Neuronal stem cell (in vitro differentiated cells): ENCODE measurements around the gene TIMP3.

Experiments used
- DNase-seq: peaks from one replicate; pipeline ENCODE4 v3.0.0-alpha.2; 2013; ENCODE audit warnings: low spot score
- H2AFZ ChIP-seq: one replicate; pipeline ENCODE4 v1.6.1; 2013; ENCODE audit warnings: mild to moderate bottlenecking, low read length, inconsistent platforms
- H2AK5ac ChIP-seq: 2 replicates; pipeline ENCODE4 v1.6.1; 2013; ENCODE audit warnings: low read depth, mild to moderate bottlenecking, inconsistent platforms, low read length, moderate library complexity, mixed read lengths
- H2BK120ac ChIP-seq: 2 replicates; pipeline ENCODE4 v1.6.1; 2013; ENCODE audit warnings: low read depth, mild to moderate bottlenecking, inconsistent platforms, low read length, moderate library complexity, mixed read lengths
- H2BK12ac ChIP-seq: one replicate; pipeline ENCODE4 v1.6.1; 2013; ENCODE audit warnings: low read length, inconsistent platforms
- H2BK15ac ChIP-seq: 2 replicates; pipeline ENCODE4 v1.6.1; 2013; ENCODE audit warnings: mild to moderate bottlenecking, low read length, inconsistent platforms, mixed read lengths
- H2BK5ac ChIP-seq: one replicate; pipeline ENCODE4 v1.6.1; 2013; ENCODE audit warnings: inconsistent platforms, mild to moderate bottlenecking, low read length, moderate library complexity
- H3K14ac ChIP-seq: one replicate; pipeline ENCODE4 v1.6.1; 2013; ENCODE audit warnings: low read length, inconsistent platforms
- H3K18ac ChIP-seq: 2 replicates; pipeline ENCODE4 v1.6.1; 2013; ENCODE audit warnings: low read length, inconsistent platforms
- H3K23ac ChIP-seq: 2 replicates; pipeline ENCODE4 v1.6.1; 2013; ENCODE audit warnings: low read depth, mild to moderate bottlenecking, mixed read lengths, low read length, inconsistent platforms; ENCODE audit not compliant: poor library complexity
- H3K27ac ChIP-seq: replicated peaks from 3 replicates; pipeline ENCODE4 v1.5.1; 2013; ENCODE audit warnings: low read length, inconsistent platforms
- H3K27me3 ChIP-seq, 3 experiments: 2 replicates each; pipeline ENCODE4 v1.6.1; 2013; ENCODE audit warnings: low read length in 3 of 3, mild to moderate bottlenecking in 2 of 3, inconsistent platforms in 1 of 3, low read depth in 1 of 3, mixed read lengths in 1 of 3, moderate library complexity in 1 of 3; ENCODE audit not compliant: control insufficient read depth in 3 of 3, insufficient read depth in 3 of 3
- H3K36me3 ChIP-seq, 2 donors: replicated peaks in 1 of 2; 2 replicates each; pipeline ENCODE4 v1.6.1; 2013; ENCODE audit warnings: low read length in 2 of 2; ENCODE audit not compliant: control insufficient read depth in 2 of 2, insufficient read depth in 2 of 2
- H3K4ac ChIP-seq: 2 replicates; pipeline ENCODE4 v1.6.1; 2013; ENCODE audit warnings: inconsistent platforms, mild to moderate bottlenecking, low read length, moderate library complexity
- H3K4me1 ChIP-seq, 2 donors: 1 replicate in 1 of 2; 2 replicates in 1 of 2; pipeline ENCODE4 v1.6.1; 2013; ENCODE audit warnings: low read length in 2 of 2, low read depth in 1 of 2; ENCODE audit not compliant: control insufficient read depth in 2 of 2, insufficient read depth in 1 of 2
- H3K4me2 ChIP-seq: one replicate; pipeline ENCODE4 v1.6.1; 2013; ENCODE audit warnings: mild to moderate bottlenecking, low read length, inconsistent platforms; ENCODE audit not compliant: insufficient read depth, poor library complexity, severe bottlenecking
- H3K4me3 ChIP-seq, 2 donors: 2 replicates each; pipeline ENCODE4 v1.5.1; 2013; ENCODE audit warnings: low read length in 2 of 2, mild to moderate bottlenecking in 2 of 2, inconsistent platforms in 1 of 2, moderate library complexity in 1 of 2
- H3K79me1 ChIP-seq: one replicate; pipeline ENCODE4 v1.6.1; 2013; ENCODE audit warnings: low read depth, mild to moderate bottlenecking, inconsistent platforms, low read length, moderate library complexity
- H3K9ac ChIP-seq: one replicate; pipeline ENCODE4 v1.6.1; 2013; ENCODE audit warnings: mild to moderate bottlenecking, low read depth, low read length, inconsistent platforms; ENCODE audit not compliant: poor library complexity
- H3K9me3 ChIP-seq, 2 donors: replicated peaks in 1 of 2; 2 replicates each; pipeline versions ENCODE3 to v1.6.1; 2013; ENCODE audit warnings: low read length in 2 of 2, mild to moderate bottlenecking in 2 of 2, inconsistent platforms in 1 of 2, low read depth in 1 of 2, mixed read lengths in 1 of 2, moderate library complexity in 1 of 2; ENCODE audit not compliant: control insufficient read depth in 2 of 2, insufficient read depth in 1 of 2
- H4K8ac ChIP-seq: one replicate; pipeline ENCODE4 v1.6.1; 2013; ENCODE audit warnings: low read depth, mild to moderate bottlenecking, inconsistent platforms, low read length, moderate library complexity
- H4K91ac ChIP-seq: one replicate; pipeline ENCODE4 v1.6.1; 2013; ENCODE audit warnings: low read length, low read depth, mild to moderate bottlenecking, inconsistent platforms; ENCODE audit not compliant: poor library complexity
- WGBS, 2 donors: extraction: QIAGEN DNeasy Blood & Tissue Kit; methylation state at CpG; one replicate each; pipeline ENCODE4 v1.1.7; 2013; ENCODE audit warnings: missing lambda C conversion rate in 2 of 2, mixed read lengths in 1 of 2; ENCODE audit not compliant: insufficient read length in 2 of 2, insufficient replicate concordance in 1 of 2; ENCODE audit errors: extremely low coverage in 2 of 2; 5-methylcytosine and 5-hydroxymethylcytosine counted together

Gene TIMP3

GRCh38 chr22:32896891-32897290 lies 95.4 kb downstream of the TIMP3 start:
- Histone ChIP-seq H3K36me3 (no peaks in the 10 kb centered on the region), H3K4me2 (no peak overlapping the region), H2BK12ac (no peak overlapping the region), H2BK15ac (no peak overlapping the region), H4K8ac (no peak overlapping the region), H3K27me3 (no peaks in the 10 kb centered on the region), H3K4me1 (no peaks in the 10 kb centered on the region), H3K9me3 (no peaks in the 10 kb centered on the region), H3K23ac (no peak overlapping the region), H3K27ac (no peak overlapping the region), H3K9ac (no peak overlapping the region), H2AFZ (no peak overlapping the region), H3K4me3 (no peak overlapping the region), H2BK5ac (no peak overlapping the region), H3K4ac (no peak overlapping the region), H3K14ac (no peak overlapping the region), H2AK5ac (no peak overlapping the region), H3K79me1 (no peaks in the 10 kb centered on the region), H3K18ac (no peak overlapping the region), H2BK120ac (no peak overlapping the region), H4K91ac (no peak overlapping the region)
- WGBS, 2 donors, result no CpG with 5 or more reads among the region's 7 CpGs
- DNase-seq, result no peak

- H3K27me3 ChIP-seq, result no peaks in the 10 kb centered on the region
- no peak overlapping the region for H3K9ac ChIP-seq
- no peak overlapping the region for H3K23ac ChIP-seq
- no peak overlapping the region for H3K4me2 ChIP-seq
- H2BK12ac ChIP-seq, result no peak overlapping the region
- H4K91ac ChIP-seq, result no peak overlapping the region
- no peak overlapping the region for H3K27ac ChIP-seq
- DNase-seq, result no peak
- no peak overlapping the region for H3K14ac ChIP-seq
- no peak overlapping the region for H3K4me3 ChIP-seq
- WGBS, 2 donors, result no CpG with 5 or more reads among the region's 5 CpGs
- H3K79me1 ChIP-seq, result no peaks in the 10 kb centered on the region
- H2BK120ac ChIP-seq, result no peak overlapping the region
- H2AK5ac ChIP-seq, result no peak overlapping the region
- H3K18ac ChIP-seq, result no peak overlapping the region
- H3K4ac ChIP-seq, result no peak overlapping the region
- no peak overlapping the region for H4K8ac ChIP-seq
- H3K36me3 ChIP-seq, result no peaks in the 10 kb centered on the region
- no peak overlapping the region for H2AFZ ChIP-seq
- H3K9me3 ChIP-seq, result no peaks in the 10 kb centered on the region
- H3K4me1 ChIP-seq, result no peaks in the 10 kb centered on the region
- H2BK5ac ChIP-seq, result no peak overlapping the region
- H2BK15ac ChIP-seq, result no peak overlapping the region
These were observed 95.9 kb downstream of the TIMP3 start for GRCh38 chr22:32897400-32897799.

GRCh38 chr22:32900886-32901635 lies 99.6 kb downstream of the TIMP3 start:
- Histone ChIP-seq H2AFZ (no peak overlapping the region), H3K4ac (no peak overlapping the region), H4K8ac (no peak overlapping the region), H3K79me1 (no peaks in the 10 kb centered on the region), H2BK120ac (no peak overlapping the region), H2BK5ac (no peak overlapping the region), H3K9me3 (no peaks in the 10 kb centered on the region), H2BK15ac (no peak overlapping the region), H3K23ac (no peak overlapping the region), H3K27ac (no peak overlapping the region), H2AK5ac (no peak overlapping the region), H3K14ac (no peak overlapping the region), H3K4me1 (peaks cover 0 to 10% of the 10 kb centered on the region in 2 donors), H3K4me3 (no peak overlapping the region), H3K4me2 (no peak overlapping the region), H4K91ac (no peak overlapping the region), H2BK12ac (no peak overlapping the region), H3K27me3 (no peaks in the 10 kb centered on the region), H3K9ac (no peak overlapping the region), H3K18ac (no peak overlapping the region), H3K36me3 (no peaks in the 10 kb centered on the region)
- WGBS, 2 donors, result no CpG with 5 or more reads among the region's 4 CpGs
- DNase-seq, result no peak

GRCh38 chr22:32901925-32902324 lies 100.4 kb downstream of the TIMP3 start:
- Histone ChIP-seq H3K36me3 (no peaks in the 10 kb centered on the region), H2AFZ (no peak overlapping the region), H2AK5ac (no peak overlapping the region), H3K9ac (no peak overlapping the region), H2BK120ac (no peak overlapping the region), H3K4me3 (no peak overlapping the region), H3K4ac (no peak overlapping the region), H2BK5ac (no peak overlapping the region), H3K4me2 (no peak overlapping the region), H4K8ac (no peak overlapping the region), H3K27ac (no peak overlapping the region), H3K4me1 (peaks cover 0 to 10% of the 10 kb centered on the region in 2 donors), H3K27me3 (no peaks in the 10 kb centered on the region), H3K18ac (no peak overlapping the region), H3K9me3 (no peaks in the 10 kb centered on the region), H4K91ac (no peak overlapping the region), H2BK15ac (no peak overlapping the region), H3K14ac (no peak overlapping the region), H2BK12ac (no peak overlapping the region), H3K23ac (no peak overlapping the region), H3K79me1 (no peaks in the 10 kb centered on the region)
- DNase-seq, result no peak
- WGBS, 2 donors, result no CpG with 5 or more reads among the region's 1 CpG
